HG03135 (cell line): Measurements from ENCODE around the gene ORMDL3.
"Not testable (repeated sequence)": the region's sequence is repeated elsewhere in the genome, so short reads cannot be mapped to it uniquely, and the experiment has no call there.

Experiments
- ATAC-seq: cut with Tn5 transposase; IDR thresholded peaks from one replicate; pipeline ENCODE4 v1.9.1; 2021; ENCODE audit warnings: mild to moderate bottlenecking, moderate library complexity; ENCODE audit not compliant: unreplicated experiment

ORMDL3 gene

DNA sequence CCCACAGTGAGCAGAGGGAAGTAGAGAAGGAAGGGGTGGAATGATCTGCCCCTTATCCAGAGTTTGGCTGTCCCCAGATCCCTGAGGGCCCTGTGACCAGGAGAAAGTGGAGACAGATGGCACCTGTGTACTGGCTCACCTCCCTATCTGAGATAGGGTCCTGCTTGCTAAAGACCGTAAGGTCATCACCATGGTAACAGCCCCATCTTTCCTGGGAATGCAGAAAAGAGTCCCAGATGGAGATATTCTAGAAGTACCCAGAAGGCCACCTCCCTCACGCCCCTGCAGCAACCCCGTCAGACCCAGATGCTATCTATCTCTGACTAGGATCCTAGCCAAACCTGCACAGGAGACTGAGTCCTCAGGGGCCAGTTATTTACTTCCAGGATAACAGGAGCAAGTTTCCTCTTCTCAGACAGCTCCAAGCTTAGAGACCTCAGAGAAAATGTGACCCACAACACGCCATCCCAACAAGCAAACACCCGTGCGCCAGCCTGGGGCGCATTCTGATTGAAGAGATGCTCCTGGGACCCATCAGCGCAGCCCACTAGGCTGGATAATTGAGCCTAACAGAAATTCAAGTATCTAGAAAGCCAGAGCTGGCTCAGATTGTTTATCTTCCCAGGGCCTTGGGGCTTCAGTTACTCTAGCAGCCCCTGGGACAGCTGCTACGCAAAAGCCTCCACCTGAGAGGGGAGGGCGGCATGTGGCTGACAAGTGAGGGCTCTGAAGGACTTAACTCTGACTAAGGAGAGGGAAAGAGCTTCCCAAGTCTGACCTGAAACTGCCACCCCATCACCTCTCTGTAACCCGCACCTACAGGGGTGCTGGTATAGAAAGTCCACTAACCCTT, 1.9 kb downstream of the ORMDL3 start:
- no peak for ATAC-seq

GRCh38 chr17:39924691-39925055, 2.7 kb downstream of the ORMDL3 start:
- ATAC-seq = no peak

DNA sequence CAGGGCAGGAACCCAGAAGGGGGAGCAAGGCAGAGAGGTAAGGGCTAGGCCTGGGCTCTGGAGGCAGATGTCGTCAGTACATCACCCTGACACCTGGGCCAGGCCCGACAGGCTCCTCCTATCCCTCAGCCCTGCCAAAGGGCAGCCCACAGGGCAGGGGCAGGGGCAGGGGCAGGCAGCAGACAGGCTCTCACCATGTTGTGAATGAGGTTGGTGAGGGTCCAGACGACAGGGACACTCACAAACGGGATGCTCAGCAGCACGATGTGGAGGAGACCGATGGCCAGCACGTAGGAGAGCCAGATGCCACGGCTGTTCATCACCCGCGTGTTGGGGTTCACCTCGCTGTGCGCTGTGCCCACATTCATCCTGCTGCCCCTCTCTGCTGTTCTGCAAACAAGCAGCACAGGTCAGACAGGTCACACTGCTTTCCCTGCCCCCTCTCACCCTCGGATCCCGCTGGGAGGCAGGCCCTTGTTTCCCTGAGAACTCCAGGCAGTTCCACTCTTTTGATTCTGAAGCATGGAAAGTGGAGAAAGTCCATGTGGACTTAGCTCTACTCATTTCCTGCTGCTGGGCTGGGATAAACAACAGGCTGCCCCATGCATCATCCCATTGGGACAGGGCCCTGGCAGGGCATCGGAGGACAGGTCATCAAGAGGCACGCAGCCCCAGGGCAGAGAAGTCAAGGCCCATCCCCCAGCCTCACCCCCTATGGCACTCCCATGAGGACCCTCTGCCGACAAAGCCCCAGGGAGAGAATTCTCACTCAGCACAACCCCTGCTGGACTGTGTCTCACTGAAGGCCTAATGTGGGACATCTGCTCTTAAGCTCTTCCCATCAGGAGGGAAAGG, 3.3 kb downstream of the ORMDL3 start:
- no peak for ATAC-seq

DNA sequence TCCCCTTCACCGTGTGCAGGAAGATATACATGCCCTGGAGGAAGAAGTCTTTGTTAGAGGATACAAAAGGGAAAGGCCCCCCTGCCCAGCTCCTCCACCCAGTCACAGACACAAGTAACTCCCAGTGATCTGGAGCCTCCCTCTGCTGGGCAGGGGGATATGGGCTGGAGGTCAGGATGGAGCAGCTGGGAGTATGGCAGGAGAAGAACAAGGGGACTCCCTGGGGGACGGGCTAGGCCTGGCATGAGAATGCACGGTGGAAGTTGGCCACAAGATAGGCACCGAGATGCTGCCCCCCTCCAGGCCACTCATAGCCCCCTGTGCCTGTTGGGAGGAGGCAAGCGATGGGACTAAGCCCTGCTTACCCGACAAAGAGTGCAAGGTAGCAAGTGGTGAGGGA, 4.2 kb downstream of the ORMDL3 start:
- no peak for ATAC-seq

DNA sequence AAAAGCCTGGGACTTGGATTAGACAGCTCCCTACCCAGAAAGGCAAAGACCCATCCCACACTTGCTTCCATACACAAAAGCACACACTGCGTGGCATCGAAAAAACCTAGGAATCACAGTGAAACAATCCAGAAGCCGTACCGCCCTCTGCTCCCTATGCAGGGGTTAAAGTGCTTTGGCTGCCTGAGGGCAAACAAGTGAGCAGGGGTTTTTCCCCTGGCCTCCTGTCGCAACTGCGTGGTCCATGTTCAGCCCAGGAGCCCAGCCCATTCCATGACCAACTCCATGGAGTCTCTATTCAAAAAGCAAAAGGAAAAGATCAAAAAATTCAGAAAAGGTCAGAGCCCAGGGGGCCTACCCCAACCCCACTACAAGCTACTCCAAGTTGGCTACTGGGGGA, 5.4 kb downstream of the ORMDL3 start:
- ATAC-seq = no peak

DNA sequence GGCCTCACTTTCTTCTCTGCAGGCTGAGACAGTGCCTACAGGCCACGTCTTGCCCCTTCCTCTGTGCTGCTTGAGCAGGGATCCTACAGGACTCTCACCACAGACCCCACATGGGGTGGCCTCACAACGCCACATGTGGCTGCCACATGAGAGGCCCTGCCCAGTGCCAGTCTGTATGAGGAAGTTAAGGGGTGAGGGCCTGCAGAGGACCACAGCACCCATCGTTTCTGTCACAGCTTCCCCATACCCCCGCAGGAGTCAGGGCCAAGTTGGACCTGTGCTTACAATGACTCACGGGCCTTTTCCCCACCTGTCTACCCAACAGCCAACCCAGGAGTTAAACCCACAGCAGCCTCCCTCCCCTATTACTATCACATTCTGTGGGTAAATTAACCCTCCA, 6.1 kb downstream of the ORMDL3 start:
- no peak for ATAC-seq

DNA sequence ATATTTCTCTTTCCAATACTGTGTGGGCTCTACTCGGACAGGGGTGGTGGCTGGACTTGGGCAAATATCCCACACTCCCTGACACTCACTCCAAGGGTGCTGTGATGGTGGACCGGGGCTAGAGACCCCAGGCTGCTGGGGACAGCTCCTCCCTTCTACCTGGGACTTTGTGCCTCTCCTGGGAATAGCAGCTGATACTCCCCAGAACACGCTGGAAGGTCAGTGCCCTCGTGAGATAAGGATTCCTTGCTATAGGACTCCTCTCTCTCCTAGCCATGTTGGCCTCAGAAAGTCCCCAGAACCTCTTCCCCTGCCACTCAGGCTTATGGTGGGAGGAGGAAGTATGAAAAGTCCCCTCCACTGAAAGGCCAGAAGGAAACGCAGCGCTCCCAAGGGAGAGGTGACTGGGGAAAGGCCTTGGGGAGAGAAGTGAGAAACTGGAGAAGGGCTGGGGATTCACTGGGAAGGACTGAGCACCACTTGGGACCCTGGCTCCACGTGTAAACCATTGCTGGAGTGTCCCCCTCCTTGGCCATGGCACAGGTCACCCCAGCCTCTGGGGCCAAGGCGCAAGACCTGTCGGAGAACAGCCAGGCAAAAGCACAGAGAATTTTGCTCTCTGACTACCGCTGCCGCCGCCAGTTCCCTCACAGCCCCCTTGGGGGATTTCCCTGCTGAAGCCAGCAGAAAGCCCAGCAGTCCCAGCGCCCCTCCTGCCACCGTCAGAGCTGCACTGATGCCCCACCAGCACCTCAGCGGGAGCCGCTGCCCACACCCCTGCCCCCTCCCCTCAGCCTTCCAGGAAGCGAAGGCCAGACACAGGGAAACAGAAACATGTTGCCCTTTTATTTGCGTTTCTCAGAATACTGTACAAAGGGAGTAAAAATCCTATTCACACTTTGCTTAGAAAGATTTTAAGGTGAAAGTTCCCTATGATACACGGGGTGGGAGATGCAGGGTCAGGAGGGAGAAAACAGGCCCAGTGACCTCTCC, 6.9 kb downstream of the ORMDL3 start:
- ATAC-seq = no peak

DNA sequence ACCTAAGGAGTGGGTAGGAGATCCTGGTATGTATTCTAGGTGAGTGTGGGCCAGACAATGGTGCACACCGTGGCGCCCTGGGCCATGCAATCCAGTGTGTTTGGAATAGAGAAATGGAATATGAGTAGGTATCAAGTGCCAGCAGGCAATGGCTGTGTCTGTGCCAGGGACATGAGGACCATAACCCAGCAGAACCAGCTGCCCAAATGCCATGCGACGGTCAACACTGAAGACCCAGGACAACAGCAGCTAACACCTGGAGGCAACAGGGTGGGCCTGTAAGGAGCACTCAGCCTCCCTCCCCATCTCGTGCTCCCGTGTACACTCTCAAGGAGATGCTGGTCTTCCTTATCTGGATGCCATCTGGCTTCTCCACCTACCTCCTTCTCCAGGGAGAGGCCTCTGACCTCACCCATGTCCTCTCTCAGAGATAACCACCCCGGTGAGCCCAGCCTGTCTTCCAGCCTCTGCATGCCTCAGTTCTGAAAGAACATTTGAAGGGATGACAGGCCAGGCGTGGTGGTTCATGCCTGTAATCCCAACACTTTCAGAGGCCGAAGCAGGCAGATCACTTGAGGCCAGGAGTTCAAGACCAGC, 8.2 kb downstream of the ORMDL3 start:
- ATAC-seq = no peak

DNA sequence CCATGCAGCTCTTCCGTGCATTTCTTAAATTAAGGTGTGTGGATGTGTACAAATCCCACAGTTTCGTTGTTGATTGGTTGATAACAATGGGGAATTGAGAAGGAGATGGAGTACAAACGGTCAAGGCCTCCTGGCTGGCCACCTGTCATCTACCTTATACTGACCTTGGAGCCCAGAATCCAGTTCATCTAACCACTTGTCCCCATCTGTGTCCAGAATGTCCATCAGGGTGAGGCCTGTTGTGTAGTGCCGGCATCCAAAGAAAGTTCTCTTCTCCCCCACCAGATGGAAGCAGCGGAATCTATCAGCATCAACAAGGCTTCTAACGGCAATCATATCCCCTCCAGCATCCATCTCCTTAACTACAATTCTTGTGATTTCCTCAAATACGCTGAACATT, 10.5 kb downstream of the ORMDL3 start:
- no peak for ATAC-seq

GRCh38 chr17:39915559-39915958, 11.8 kb downstream of the ORMDL3 start:
- ATAC-seq = no peak

- no peak for ATAC-seq
Observed at GRCh38 chr17:39913989-39914388, 13.4 kb downstream of the ORMDL3 start.

DNA sequence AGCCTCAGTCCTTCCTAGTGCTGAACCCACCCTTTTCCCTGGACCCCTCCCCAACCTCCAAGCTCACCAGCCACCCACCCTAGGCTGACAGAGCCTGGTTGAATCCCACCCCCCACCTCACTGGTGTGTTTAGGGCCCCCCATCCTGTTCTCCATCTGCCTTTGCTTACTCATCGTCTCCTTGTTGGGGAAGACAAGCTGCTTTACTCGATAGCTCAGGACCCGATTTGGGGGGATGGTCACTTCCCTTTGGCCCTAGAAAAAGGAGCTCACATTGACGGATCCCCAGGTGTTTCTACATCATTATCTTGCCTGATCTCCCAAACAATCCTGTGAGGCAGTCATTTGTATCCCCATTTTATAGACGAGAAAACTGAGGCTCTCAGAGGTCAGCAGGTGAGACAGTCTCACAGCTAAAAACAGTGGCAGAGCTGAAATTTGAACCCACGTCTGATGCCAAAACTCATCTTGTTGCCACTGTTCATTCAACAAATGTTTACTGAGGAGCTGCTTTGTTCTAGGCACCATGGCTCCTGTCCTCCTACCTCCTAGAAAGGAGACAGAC, 18.5 kb downstream of the ORMDL3 start:
- no peak for ATAC-seq

GRCh38 chr17:39904990-39905288, 22.5 kb downstream of the ORMDL3 start:
- no peak for ATAC-seq

DNA sequence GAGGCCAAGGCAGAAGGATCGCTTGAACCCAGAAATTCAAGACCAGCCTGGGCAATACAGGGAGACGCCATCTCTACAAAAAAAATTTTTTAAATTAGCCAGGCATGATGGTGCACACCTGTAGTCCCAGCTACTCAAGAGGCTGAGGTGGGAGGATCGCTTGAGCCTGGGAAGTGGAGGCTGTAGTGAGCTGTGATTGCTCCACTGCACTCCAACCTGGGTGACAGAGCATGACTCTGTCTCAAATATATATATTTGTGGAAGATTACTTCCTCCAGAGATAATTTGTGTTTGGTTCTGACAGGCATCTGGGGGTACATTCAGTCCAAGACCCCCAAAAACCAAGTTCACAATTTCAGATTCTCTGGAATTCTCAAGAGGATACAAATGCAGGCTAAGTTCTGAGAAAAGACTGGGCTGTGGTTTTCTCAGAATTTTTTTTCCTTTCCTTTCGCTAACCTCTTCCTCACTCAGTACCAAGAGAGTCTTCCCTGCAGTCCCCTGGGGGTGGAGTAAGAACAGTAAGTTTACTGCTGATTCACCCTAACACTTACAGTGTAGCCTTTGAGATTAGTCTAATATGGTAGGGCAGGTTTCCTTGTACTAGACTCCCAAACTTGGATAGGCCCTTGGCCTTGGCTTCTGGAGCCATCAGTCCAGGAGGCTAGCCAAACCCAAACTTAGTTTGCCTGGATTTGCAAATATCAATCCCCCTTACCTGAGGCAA, 24.1 kb downstream of the ORMDL3 start:
- ATAC-seq = no peak

DNA sequence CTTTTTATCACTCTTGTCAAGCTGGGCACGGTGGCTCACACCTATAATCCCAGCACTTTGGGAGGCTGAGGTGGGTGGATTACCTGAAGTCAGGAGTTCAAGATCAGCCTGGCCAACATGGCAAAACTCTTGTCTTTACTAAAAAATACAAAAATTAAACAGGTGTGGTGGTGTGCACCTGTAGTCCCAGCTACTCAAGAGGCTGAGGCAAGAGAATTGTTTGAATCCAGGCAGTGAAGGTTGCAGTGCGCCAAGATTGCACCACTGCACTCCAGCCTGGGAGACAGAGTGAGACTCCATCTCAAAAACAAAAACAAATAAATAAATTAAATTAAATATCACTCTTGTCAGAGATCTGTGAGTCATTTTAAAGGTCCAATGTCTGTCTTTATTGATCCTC, 25.4 kb downstream of the ORMDL3 start:
- ATAC-seq = not testable (repeated sequence)

DNA sequence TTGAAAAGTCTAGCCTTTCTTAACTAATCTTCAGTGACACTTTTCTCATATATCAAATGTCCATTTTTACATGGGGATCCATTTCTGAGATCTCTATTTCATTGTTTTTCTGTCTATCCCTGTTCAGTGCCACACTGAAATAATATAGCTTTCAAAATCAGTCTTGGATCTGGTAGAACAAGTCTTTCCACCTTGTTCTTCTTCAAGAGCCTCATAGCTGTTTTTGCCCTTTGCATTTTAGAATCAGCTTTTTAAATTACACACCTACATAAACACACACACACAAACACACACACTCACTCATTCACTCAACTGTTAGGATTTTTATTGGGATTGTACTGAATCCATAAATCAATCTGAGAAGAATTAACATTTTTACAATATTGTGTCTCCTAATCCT, 28.2 kb downstream of the ORMDL3 start:
- no peak for ATAC-seq

DNA sequence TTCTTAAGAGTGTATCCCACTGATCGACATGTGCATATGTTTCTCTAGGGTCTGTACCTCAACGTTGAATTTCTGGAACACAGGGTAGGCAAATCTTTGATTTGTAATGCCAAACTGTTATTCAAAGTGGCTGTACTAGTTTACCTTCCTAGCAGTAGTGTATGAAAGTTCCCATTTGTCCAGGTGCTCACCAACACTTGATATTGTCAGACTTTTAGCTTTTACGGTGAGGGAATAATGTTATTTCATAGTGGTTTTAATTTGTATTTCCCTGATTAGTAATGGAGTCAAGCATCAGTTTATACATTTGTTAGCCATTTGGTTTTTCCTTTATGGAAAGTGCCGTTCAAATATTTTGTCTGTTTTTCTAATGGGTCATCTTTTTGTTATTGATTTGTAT, 29.3 kb downstream of the ORMDL3 start:
- ATAC-seq = no peak

DNA sequence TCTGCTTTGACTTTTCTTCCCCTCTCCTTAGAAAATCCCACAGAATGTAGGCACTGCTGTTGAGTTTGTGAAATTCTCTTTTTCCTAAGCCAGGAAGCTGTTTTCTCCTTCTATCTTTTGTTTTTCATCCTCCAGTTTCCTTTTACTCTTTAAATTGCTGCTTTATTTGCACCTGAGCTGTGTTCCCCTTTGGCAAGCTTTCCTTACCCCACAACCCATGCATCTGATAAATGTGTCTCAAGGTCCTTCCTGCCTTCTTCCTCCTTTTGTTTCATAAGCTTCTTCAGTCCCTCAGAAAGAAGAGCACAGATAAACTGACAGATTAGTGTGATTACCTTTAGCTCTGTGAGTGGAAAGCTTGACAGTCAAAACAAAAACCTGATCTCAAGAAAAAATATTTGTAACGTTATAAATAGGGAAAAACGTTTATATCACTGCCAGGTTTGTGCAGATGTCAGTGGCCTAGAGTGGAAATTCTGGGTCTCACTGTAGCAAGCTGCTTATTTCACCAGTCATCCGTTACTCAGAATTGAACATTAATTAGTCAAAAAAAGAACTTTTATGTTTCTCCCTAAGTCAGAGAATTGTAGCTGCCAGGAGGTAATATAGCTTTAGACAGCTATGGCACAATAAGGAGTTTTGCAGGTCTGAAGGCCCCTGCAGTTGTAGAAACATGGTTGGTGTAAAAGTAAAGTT, 32.6 kb downstream of the ORMDL3 start:
- ATAC-seq = no peak

- no peak for ATAC-seq
Observed at GRCh38 chr17:39889200-39889599, 38.2 kb downstream of the ORMDL3 start.
